Right lobe of liver (tissue), 6 donors: ENCODE results near the gene CACFD1. TPM values are rescaled to one million over a fixed set of nuclear protein-coding genes. Genes with fewer than 3 reads are reported as not detected.

Experiments used
- ATAC-seq, 4 donors: fragments of 200-7000 bp; cut with Tn5 transposase; one replicate each; pipeline ENCODE4 v1.9.1; 2020; ENCODE audit warnings: mild to moderate bottlenecking in 4 of 4, moderate library complexity in 4 of 4
- DNase-seq, 3 donors: peaks; one replicate each; pipeline ENCODE4 v3.0.0-alpha.2; 2020
- H3K27ac ChIP-seq, 3 donors: fragments of 200-600 bp; one replicate each; pipeline ENCODE4 v1.8.0; 2022
- H3K27me3 ChIP-seq, 2 donors: fragments of 200-600 bp; one replicate each; pipeline ENCODE4 v1.8.0; 2022
- H3K36me3 ChIP-seq, 4 donors: fragments of 200-600 bp; sonication (generic) in 1 of 4; one replicate each; pipeline versions ENCODE4 v1.5.1 to v1.8.0; 2017 to 2022; ENCODE audit warnings: control low read depth in 1 of 4
- H3K4me1 ChIP-seq, 4 donors: fragments of 200-600 bp; sonication (generic) in 1 of 4; one replicate each; pipeline versions ENCODE4 v1.5.1 to v1.8.0; 2017 to 2022; ENCODE audit warnings: control low read depth in 1 of 4
- H3K4me3 ChIP-seq, 3 donors: fragments of 200-600 bp; one replicate each; pipeline ENCODE4 v1.8.0; 2022
- H3K9me3 ChIP-seq, 4 donors: fragments of 200-600 bp; sonication (generic) in 1 of 4; one replicate each; pipeline versions ENCODE4 v1.5.1 to v1.8.0; 2017 to 2022; ENCODE audit warnings: control low read depth in 1 of 4
- CTCF ChIP-seq, 4 donors: fragments of 200-600 bp in 3 of 4; fragments of 450-650 bp in 1 of 4; IDR thresholded peaks; one replicate each; pipeline versions ENCODE4 v1.5.1 to v1.8.0; 2016 to 2022; ENCODE audit warnings: antibody characterized with exemption in 4 of 4, mild to moderate bottlenecking in 2 of 4
- POLR2A ChIP-seq: fragments of 450-650 bp; IDR thresholded peaks from one replicate; pipeline ENCODE4 v1.6.1; 2017; ENCODE audit warnings: antibody characterized with exemption, mild to moderate bottlenecking
- WGBS: methylation state at CpG from one replicate; pipeline ENCODE4 v1.1.6; 2018; ENCODE audit warnings: low coverage, low lambda C conversion rate; ENCODE audit not compliant: insufficient coverage; ENCODE audit errors: missing lambda C conversion rate; 5-methylcytosine and 5-hydroxymethylcytosine counted together
- intact Hi-C, 2 donors: fragments of 100-400 bp; cut with DNase I; formaldehyde crosslinking; loops; one replicate each; pipeline versions ENCODE4 v1.11.2 to v1.14.1; 2022
- total RNA-seq, 6 experiments: library from RNA; depleted of rRNA in 2 of 6; stranded (reverse); fragments of >200 nt in 2 of 6; fragmentation: NEBNext Ultra II Directional in 3 of 6; extraction: Animal tissue kit (Norgen Biotek cat#: 25700) in 3 of 6; gene quantifications; one replicate each; pipeline versions ENCODE4 v1.1.0 to v1.2.4, GENCODE V29; 2016 to 2023
- donor health status: DM: no; HTN: yes; CAD: no.
- donor health status: DM: no; HTN: no; CAD: no.
- donor health status: DM: no; HTN: no; CAD: no.
- donor health status: DM: no; HTN: yes; CAD: no.
- donor health status: DM: no; HTN: yes; CAD: no.

The CACFD1 gene
- total RNA-seq, 6 experiments from 2014 or later, result 23.5 to 39.8 (median 32.9) TPM

- WGBS, result 0% methylated on average over 7 of the region's 84 CpGs
- Histone ChIP-seq H3K27ac (peak within 1 kb of the TSS in 2 of 3 donors; percentile 49 to 56), H3K4me3 (peak within 1 kb of the TSS; percentile 44 to 53 (median 47)), H3K36me3 (no peaks in the 10 kb centered on the region), H3K9me3 (no peaks in the 10 kb centered on the region), H3K4me1 (peaks cover 0 to 12% (median 0%) of the 10 kb centered on the region in 4 donors), H3K27me3 (no peaks in the 10 kb centered on the region)
- ATAC-seq (peak; percentile 94 to 98 (median 96)), DNase-seq (peak; percentile 80 to 89 (median 85))
- TF ChIP-seq POLR2A, result peak; percentile 65
- no peak for TF ChIP-seq CTCF (IDR thresholded peaks at IDR 0.05)
- intact Hi-C loops, result no loop called here
Observed at GRCh38 chr9:133478851-133479711, 19.3 kb downstream of the CACFD1 start, which contains the start of gene SLC2A6. TSS of gene SLC2A6 (minus strand) at chr9:133479099. CDS start at chr9:133479059, 40 bp downstream.

- ATAC-seq, result no peak
- peak in 2 of 3 donors; percentile 4 to 38 for DNase-seq
- no peak overlapping the region for H3K4me3 ChIP-seq
- H3K27me3 ChIP-seq, result no peaks in the 10 kb centered on the region
- WGBS, result 80% methylated on average over 2 of the region's 9 CpGs
- TF ChIP-seq CTCF (IDR thresholded peaks at IDR 0.05) (no peak), POLR2A (no peak)
- no peak overlapping the region for H3K27ac ChIP-seq
- intact Hi-C loops, result loop anchor here (5.0 to 10.0 kb wide), 3 partner anchors 76 to 299 kb away; partner anchors contain the start of genes MED22 (in 1 of the 2) and RPL7A (in 1 of the 2)
- no peaks in the 10 kb centered on the region for H3K36me3 ChIP-seq
- H3K4me1 ChIP-seq, result peaks cover 0 to 8% (median 0%) of the 10 kb centered on the region in 4 donors
- H3K9me3 ChIP-seq, result no peaks in the 10 kb centered on the region
Observed at GRCh38 chr9:133483611-133484010, 23.8 kb downstream of the CACFD1 start.

- WGBS, result 37% methylated on average over 2 of the region's 22 CpGs
- ATAC-seq, result no peak
- H3K4me1 ChIP-seq, result no peaks in the 10 kb centered on the region
- H3K27ac ChIP-seq, result no peak overlapping the region
- intact Hi-C loops, result loop anchor here (5.0 to 10.0 kb wide), 5 partner anchors 78 to 300 kb away; partner anchors contain the start of genes MED22 (in 1 of the 2) and RPL7A (in 1 of the 2)
- H3K9me3 ChIP-seq, result no peaks in the 10 kb centered on the region
- H3K27me3 ChIP-seq, result no peaks in the 10 kb centered on the region
- DNase-seq, result peak in 2 of 3 donors; percentile 16 to 56
- TF ChIP-seq POLR2A (no peak), CTCF (IDR thresholded peaks at IDR 0.05) (no peak)
- no peak overlapping the region for H3K4me3 ChIP-seq
- no peaks in the 10 kb centered on the region for H3K36me3 ChIP-seq
Observed at GRCh38 chr9:133484671-133485437, 25.1 kb downstream of the CACFD1 start.

- intact Hi-C loops, result loop anchor here (5.0 to 10.0 kb wide), 4 partner anchors 83 to 301 kb away; partner anchors contain the start of genes MED22 (in 1 of the 2) and RPL7A (in 1 of the 2)
- no peaks in the 10 kb centered on the region for H3K27me3 ChIP-seq
- H3K9me3 ChIP-seq, result no peaks in the 10 kb centered on the region
- H3K4me1 ChIP-seq, result no peaks in the 10 kb centered on the region
- H3K4me3 ChIP-seq, result no peak overlapping the region
- H3K36me3 ChIP-seq, result no peaks in the 10 kb centered on the region
- no peak overlapping the region for H3K27ac ChIP-seq
- DNase-seq, result peak in 2 of 3 donors; percentile 22 to 51
- TF ChIP-seq CTCF (IDR thresholded peaks at IDR 0.05), result no peak
- no peak for TF ChIP-seq POLR2A
- ATAC-seq, result peak in 3 of 4 donors; percentile 5 to 11 (median 9)
- WGBS, result 0% methylated on average over 1 of the region's 25 CpGs
Observed at GRCh38 chr9:133485531-133486260, 25.9 kb downstream of the CACFD1 start.
